Hepatocyte (in vitro differentiated cells): ENCODE data around the gene MYH13. TPM values are rescaled to one million over a fixed set of nuclear protein-coding genes. Genes with fewer than 3 reads are reported as not detected.
A peak's percentile ranks its signal among the peaks of the same experiment; 100 is the strongest.

Experiments used
- DNase-seq: peaks from one replicate; pipeline ENCODE4 v3.0.0-alpha.2; 2016; ENCODE audit warnings: low spot score
- H2AFZ ChIP-seq: fragments of 200-600 bp; sonication (generic); 2 replicates; pipeline ENCODE4 v1.6.0; 2016; ENCODE audit warnings: antibody characterized with exemption, mild to moderate bottlenecking
- H3K27ac ChIP-seq: fragments of 200-600 bp; sonication (generic); 2 replicates; pipeline ENCODE4 v1.5.1; 2016; ENCODE audit warnings: mild to moderate bottlenecking
- H3K27me3 ChIP-seq: fragments of 200-600 bp; sonication (generic); 2 replicates; pipeline ENCODE4 v1.6.1; 2016
- H3K36me3 ChIP-seq: fragments of 200-600 bp; sonication (generic); replicated peaks from 2 replicates; pipeline ENCODE4 v1.5.1; 2016; ENCODE audit warnings: low read depth; ENCODE audit not compliant: insufficient read depth
- H3K4me1 ChIP-seq: fragments of 200-600 bp; sonication (generic); 2 replicates; pipeline ENCODE4 v1.5.1; 2016; ENCODE audit warnings: mild to moderate bottlenecking, moderate library complexity; ENCODE audit not compliant: insufficient read depth
- H3K4me2 ChIP-seq: fragments of 200-600 bp; sonication (generic); 2 replicates; pipeline ENCODE4 v1.6.0; 2016
- H3K4me3 ChIP-seq: fragments of 200-600 bp; sonication (generic); 2 replicates; pipeline ENCODE4 v1.5.1; 2016; ENCODE audit warnings: mild to moderate bottlenecking
- H3K79me2 ChIP-seq: fragments of 200-600 bp; sonication (generic); 2 replicates; pipeline ENCODE4 v1.6.0; 2017; ENCODE audit warnings: mild to moderate bottlenecking
- H3K9me2 ChIP-seq: fragments of 200-600 bp; sonication (generic); replicated peaks from 2 replicates; pipeline ENCODE4 v1.6.0; 2017; ENCODE audit warnings: mild to moderate bottlenecking; ENCODE audit not compliant: insufficient read depth
- H3K9me3 ChIP-seq: fragments of 200-600 bp; sonication (generic); 2 replicates; pipeline ENCODE4 v1.5.1; 2016; ENCODE audit warnings: low read depth, mild to moderate bottlenecking
- H4K20me1 ChIP-seq: fragments of 200-600 bp; sonication (generic); 2 replicates; pipeline ENCODE4 v1.6.0; 2016; ENCODE audit warnings: mild to moderate bottlenecking; ENCODE audit not compliant: insufficient read depth, poor library complexity, severe bottlenecking
- CTCF ChIP-seq: fragments of 200-600 bp; sonication (generic); IDR thresholded peaks from 2 replicates; pipeline ENCODE4 v1.5.1; 2016; ENCODE audit warnings: antibody characterized with exemption, mild to moderate bottlenecking; ENCODE audit not compliant: poor library complexity
- EZH2 ChIP-seq: fragments of 200-600 bp; sonication (generic); IDR thresholded peaks from 2 replicates; pipeline ENCODE4 v1.6.1; 2016; ENCODE audit warnings: antibody characterized with exemption, mild to moderate bottlenecking, borderline replicate concordance
- EZH2phosphoT487 ChIP-seq: fragments of 200-600 bp; sonication (generic); IDR thresholded peaks from one replicate; pipeline ENCODE4 v1.6.1; 2018; ENCODE audit warnings: antibody characterized with exemption, mild to moderate bottlenecking, low read depth, moderate library complexity; ENCODE audit not compliant: unreplicated experiment, severe bottlenecking
- WGBS: methylation state at CpG from one replicate; pipeline ENCODE4 v1.1.6; 2016; ENCODE audit warnings: low lambda C conversion rate; ENCODE audit errors: missing lambda C conversion rate; 5-methylcytosine and 5-hydroxymethylcytosine counted together
- polyA plus RNA-seq: library from polyadenylated mRNA; unstranded; fragments of >200 nt; fragmentation: Nextera tagmentation; extraction: Ambion mirVana; gene quantifications from 2 replicates; pipeline ENCODE4 v1.2.1, GENCODE V29; 2016
- total RNA-seq: library from RNA; depleted of rRNA; stranded (reverse); fragments of >200 nt; gene quantifications from 2 replicates; pipeline ENCODE4 v1.2.3, GENCODE V29; 2014

The MYH13 gene
- total and polyA plus RNA-seq, 2 experiments from 2014 or later = 0.03 TPM; not detected in 1

- TF ChIP-seq EZH2 = no peak
- TF ChIP-seq CTCF = no peak
- no peak for TF ChIP-seq EZH2phosphoT487
- no peaks in the 10 kb centered on the region for H3K9me2 ChIP-seq
- H4K20me1 ChIP-seq = no peaks in the 10 kb centered on the region
- peak overlapping the region; percentile 64 for H3K27ac ChIP-seq
- H3K4me2 ChIP-seq = no peak overlapping the region
- peaks cover 4% of the 10 kb centered on the region for H3K4me1 ChIP-seq
- DNase-seq = peak; percentile 24
- WGBS = 60% methylated on average over 1 of the region's 1 CpG
- H3K36me3 ChIP-seq = no peaks in the 10 kb centered on the region
- no peak overlapping the region for H3K4me3 ChIP-seq
- no peaks in the 10 kb centered on the region for H3K27me3 ChIP-seq
- H3K79me2 ChIP-seq = no peaks in the 10 kb centered on the region
- H3K9me3 ChIP-seq = no peaks in the 10 kb centered on the region
- no peak overlapping the region for H2AFZ ChIP-seq
These were observed 82.8 kb downstream of the MYH13 start for GRCh38 chr17:10290041-10290440.

GRCh38 chr17:10286324-10286723 lies 86.5 kb downstream of the MYH13 start:
- H3K27me3 ChIP-seq = no peaks in the 10 kb centered on the region
- no peaks in the 10 kb centered on the region for H4K20me1 ChIP-seq
- H3K4me2 ChIP-seq = no peak overlapping the region
- H3K4me3 ChIP-seq = no peak overlapping the region
- no peak overlapping the region for H2AFZ ChIP-seq
- TF ChIP-seq CTCF = no peak
- TF ChIP-seq EZH2 = no peak
- no peak for TF ChIP-seq EZH2phosphoT487
- DNase-seq = no peak
- H3K4me1 ChIP-seq = no peaks in the 10 kb centered on the region
- no peaks in the 10 kb centered on the region for H3K36me3 ChIP-seq
- H3K79me2 ChIP-seq = no peaks in the 10 kb centered on the region
- 29% methylated on average over 1 of the region's 1 CpG for WGBS
- H3K9me3 ChIP-seq = no peaks in the 10 kb centered on the region
- no peak overlapping the region for H3K27ac ChIP-seq
- no peaks in the 10 kb centered on the region for H3K9me2 ChIP-seq

GRCh38 chr17:10285896-10286295 lies 86.9 kb downstream of the MYH13 start:
- Histone ChIP-seq H3K4me3 (no peak overlapping the region), H3K4me2 (no peak overlapping the region), H3K36me3 (no peaks in the 10 kb centered on the region), H3K27ac (no peak overlapping the region), H4K20me1 (no peaks in the 10 kb centered on the region), H3K79me2 (no peaks in the 10 kb centered on the region), H3K9me3 (no peaks in the 10 kb centered on the region), H3K4me1 (no peaks in the 10 kb centered on the region), H3K9me2 (no peaks in the 10 kb centered on the region), H3K27me3 (no peaks in the 10 kb centered on the region), H2AFZ (no peak overlapping the region)
- 69% methylated on average over 8 of the region's 8 CpGs for WGBS
- no peak for TF ChIP-seq EZH2
- no peak for TF ChIP-seq EZH2phosphoT487
- no peak for TF ChIP-seq CTCF
- no peak for DNase-seq

GRCh38 chr17:10280068-10280467 lies 92.7 kb downstream of the MYH13 start:
- Histone ChIP-seq H3K27me3 (no peaks in the 10 kb centered on the region), H3K79me2 (no peaks in the 10 kb centered on the region), H3K27ac (no peak overlapping the region), H4K20me1 (no peaks in the 10 kb centered on the region), H3K36me3 (no peaks in the 10 kb centered on the region), H3K9me3 (no peaks in the 10 kb centered on the region), H3K4me3 (no peak overlapping the region), H2AFZ (no peak overlapping the region), H3K4me1 (no peaks in the 10 kb centered on the region), H3K9me2 (no peaks in the 10 kb centered on the region), H3K4me2 (no peak overlapping the region)
- no peak for DNase-seq
- 83% methylated on average over 1 of the region's 1 CpG for WGBS
- TF ChIP-seq CTCF (no peak), EZH2phosphoT487 (no peak), EZH2 (no peak)
